ENCODE results near the gene CARD10. TPM values are rescaled to one million over a fixed set of nuclear protein-coding genes. Genes with fewer than 3 reads are reported as not detected.

The CARD10 gene
- total and polyA plus RNA-seq, 2 of the 13 experiments (the other 11 are each of a cell fraction or from before 2014, with no cell fraction given) = 35.2 to 55.8 TPM

- TF ChIP-seq ZNF564 (CRISPR knock-in tag; IDR thresholded peaks at IDR 0.05) (peak; percentile 54; the same call in 1 of the 2 replicates), PRMT3 (CRISPR knock-in tag; IDR thresholded peaks at IDR 0.05; ENCODE audit: borderline replicate concordance, low read depth) (no peak), SMAD3 (CRISPR knock-in tag; IDR thresholded peaks at IDR 0.05) (peak; percentile 93), ETV6 (CRISPR knock-in tag; conservative IDR thresholded peaks at IDR 0.05) (no peak), ZMYM3 (CRISPR knock-in tag; IDR thresholded peaks at IDR 0.05) (peak; percentile 98), SAFB2 (CRISPR knock-in tag; IDR thresholded peaks at IDR 0.05; ENCODE audit: borderline replicate concordance, low read depth) (peak; percentile 95), MAFK (conservative IDR thresholded peaks at IDR 0.05 in 1 of 2, IDR thresholded peaks at IDR 0.05 in 1 of 2; ENCODE audit: low read length in 2 of 2) (no peak), ZNF225 (CRISPR knock-in tag; IDR thresholded peaks at IDR 0.05) (peak; percentile 86), ATRX (CRISPR knock-in tag; IDR thresholded peaks at IDR 0.05; ENCODE audit: borderline replicate concordance) (no peak), HOXD1 (CRISPR knock-in tag; IDR thresholded peaks at IDR 0.05) (peak; percentile 80), NFYB (CRISPR knock-in tag; IDR thresholded peaks at IDR 0.05) (peak; percentile 42; the same call in 1 of the 2 replicates), PAF1 (CRISPR knock-in tag; IDR thresholded peaks at IDR 0.05) (no peak), KMT2A (CRISPR knock-in tag; IDR thresholded peaks at IDR 0.05) (peak; percentile 73; the same call in 1 of the 2 replicates), NR0B2 (CRISPR knock-in tag; IDR thresholded peaks at IDR 0.05) (peak; percentile 63), ATF2 (CRISPR knock-in tag; IDR thresholded peaks at IDR 0.05) (peak; percentile 74), ZBTB21 (CRISPR knock-in tag; IDR thresholded peaks at IDR 0.05) (no peak; the same call in 1 of the 2 replicates), POGZ (CRISPR knock-in tag; IDR thresholded peaks at IDR 0.05) (peak; percentile 85), ZNF430 (CRISPR knock-in tag; IDR thresholded peaks at IDR 0.05) (peak; percentile 77; the same call in 1 of the 2 replicates), ZNF558 (CRISPR knock-in tag; IDR thresholded peaks at IDR 0.05; ENCODE audit: borderline replicate concordance) (peak; percentile 92), MYC (CRISPR knock-in tag; IDR thresholded peaks at IDR 0.05; ENCODE audit: borderline replicate concordance) (peak; percentile 89; the same call in 1 of the 2 replicates), FOXK2 (IDR thresholded peaks at IDR 0.05) (no peak), ZNF24 (IDR thresholded peaks at IDR 0.05) (no peak; the same call in 1 of the 2 replicates), ZNF777 (CRISPR knock-in tag; IDR thresholded peaks at IDR 0.05) (peak; percentile 53; the same call in 1 of the 2 replicates), DBP (CRISPR knock-in tag; IDR thresholded peaks at IDR 0.05; ENCODE audit: not compliant biosample characterization) (no peak), TFDP2 (CRISPR knock-in tag; IDR thresholded peaks at IDR 0.05) (peak; percentile 61; the same call in 1 of the 2 replicates), KDM2A (CRISPR knock-in tag; IDR thresholded peaks at IDR 0.05; ENCODE audit: borderline replicate concordance, low read depth) (peak; percentile 57), ZNF891 (CRISPR knock-in tag; IDR thresholded peaks at IDR 0.05) (peak; percentile 44; the same call in 1 of the 2 replicates), KLF13 (CRISPR knock-in tag; IDR thresholded peaks at IDR 0.05) (0 out of 2 replicates have a peak, but pooled peaks have one; percentile 32)
These were observed 26.7 kb upstream of the CARD10 start (continued) for GRCh38 chr22:37545703-37546436.

All from HepG2 (cell line).